NCI-H1417 (cell line): ENCODE results near the gene OXCT2.
"Not testable (repeated sequence)": the region's sequence is repeated elsewhere in the genome, so short reads cannot be mapped to it uniquely, and the experiment has no call there.

Experiments
- DNase-seq, 3 experiments: peaks; one replicate each; lab custom pipeline; 2025; lab: John Stamatoyannopoulos, UW

The OXCT2 gene

DNA sequence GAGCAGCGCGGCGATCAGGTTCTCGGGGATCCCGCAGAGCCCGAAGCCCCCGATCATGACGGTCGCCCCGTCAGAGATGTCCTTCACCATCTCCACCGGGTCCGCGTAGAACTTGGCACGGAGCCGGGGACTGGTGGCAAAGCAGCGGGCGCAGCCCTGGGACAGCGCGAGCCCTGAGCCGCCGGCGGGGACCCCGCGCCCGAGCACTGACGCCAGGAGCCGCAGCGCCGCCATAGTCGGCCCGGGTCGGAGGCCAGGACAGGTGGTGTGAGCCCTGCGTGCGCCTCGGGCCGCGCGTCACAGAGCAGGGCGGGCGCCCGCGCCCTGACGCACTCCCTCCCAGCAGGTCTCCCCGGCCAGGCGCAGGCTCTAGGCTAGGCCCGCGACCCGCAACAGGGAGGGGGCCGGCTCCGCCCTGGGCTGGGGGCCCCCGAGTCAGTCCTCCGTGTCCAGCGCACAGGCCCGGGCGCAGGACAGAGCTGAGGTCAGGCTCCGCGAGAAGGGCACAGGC, at the start of gene OXCT2:
TSS of gene OXCT2 (minus strand) at position 327 of the 511 bp plus-strand sequence. CDS start at position 234, 93 bp downstream.
- not testable (repeated sequence) for DNase-seq

DNA sequence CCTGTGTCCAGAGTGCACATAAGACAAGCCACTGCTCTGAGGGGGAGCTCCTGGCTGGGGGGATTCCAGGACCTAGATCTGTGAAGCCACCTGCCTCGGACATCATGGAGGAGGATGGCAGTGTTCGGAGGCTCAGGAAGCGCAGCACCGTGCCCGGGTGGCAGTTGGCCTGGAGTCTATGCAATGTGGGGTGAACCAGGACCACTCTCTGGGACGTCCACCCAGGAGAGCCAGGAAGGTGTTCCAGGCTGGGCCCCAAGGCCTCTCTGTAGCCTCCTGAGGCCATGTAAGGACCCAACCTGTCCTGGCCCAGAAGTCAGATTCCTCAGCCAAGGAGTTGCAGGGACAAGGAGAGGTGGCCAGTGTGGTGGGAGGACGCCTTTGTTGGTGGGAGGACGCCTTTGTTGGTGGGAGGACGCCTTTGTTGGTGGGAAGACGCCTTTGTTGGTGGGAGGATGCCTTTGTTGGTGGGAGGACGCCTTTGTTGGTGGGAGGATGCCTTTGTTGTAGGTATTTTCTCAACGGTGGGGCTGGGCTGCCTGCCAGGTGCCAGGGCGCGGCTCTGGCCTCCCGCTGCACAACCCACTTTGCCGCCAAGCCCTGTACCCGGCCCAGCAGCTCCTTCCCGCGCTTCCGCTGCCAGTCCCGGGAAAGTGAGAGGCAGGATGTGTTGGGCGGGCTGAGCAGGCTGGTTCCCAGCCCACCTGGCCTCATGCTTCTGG, 48.1 kb upstream of the OXCT2 start:
- DNase-seq = no peak

DNA sequence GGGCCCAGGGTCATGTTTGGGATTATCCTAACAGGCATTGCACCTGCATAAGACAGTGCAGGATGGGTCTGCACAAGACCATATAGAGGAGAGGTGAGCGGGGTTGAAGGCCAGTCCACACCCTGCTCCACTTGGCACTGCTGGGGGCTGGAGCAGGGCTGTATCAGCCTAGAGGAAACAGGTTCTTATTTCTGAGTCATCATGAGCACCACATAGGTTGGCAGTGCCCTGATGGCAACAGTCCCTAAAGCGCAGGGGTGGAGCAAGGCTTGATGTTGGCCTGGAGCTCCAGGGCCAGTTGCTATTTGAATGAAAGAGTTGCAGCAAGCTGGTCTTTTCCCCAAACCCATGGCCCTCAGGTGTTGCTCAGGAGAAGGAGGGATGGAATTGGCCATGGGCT, 47.3 kb upstream of the OXCT2 start:
- DNase-seq = no peak

DNA sequence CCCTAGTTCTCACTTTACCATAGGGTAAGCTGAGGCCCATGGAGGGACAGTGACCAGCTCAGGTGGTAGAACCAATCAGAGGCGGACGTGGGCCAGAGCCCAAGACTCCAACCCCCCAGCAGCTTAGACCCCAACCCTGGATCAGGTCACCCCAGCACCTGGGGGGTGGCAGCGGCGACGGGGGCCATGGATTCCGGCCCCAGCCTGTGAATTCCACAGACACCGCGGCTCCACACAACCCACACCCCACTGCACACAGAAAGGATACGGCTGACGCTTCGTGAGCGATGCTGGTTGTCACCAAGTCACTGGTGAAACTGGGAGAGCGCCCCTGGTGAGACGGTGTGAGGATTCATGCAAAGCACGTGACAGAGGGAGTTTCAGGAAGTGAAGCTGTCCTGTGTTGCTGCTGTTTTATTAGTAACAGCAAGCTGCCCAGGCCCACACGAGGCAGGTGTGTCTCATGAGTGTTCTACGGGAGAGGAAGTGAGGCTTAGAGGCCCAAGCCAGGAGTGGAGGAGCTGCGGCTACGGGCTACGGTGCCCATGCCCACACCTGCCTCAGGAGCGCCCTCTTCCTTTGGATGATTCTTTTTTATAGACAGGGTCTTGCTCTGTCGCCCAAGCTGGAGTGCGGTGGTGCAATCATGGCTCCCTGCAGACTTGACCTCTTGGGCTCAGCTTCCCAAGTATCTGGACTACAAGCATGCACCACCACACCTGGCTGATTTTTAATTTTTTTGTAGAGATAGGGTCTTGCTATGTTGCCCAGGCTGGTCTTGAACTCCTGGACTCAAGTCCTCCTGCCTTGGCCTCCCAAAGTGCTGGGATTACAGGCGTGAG, 46.2 kb upstream of the OXCT2 start:
- peak; percentile 67 to 88 (median 81) for DNase-seq

DNA sequence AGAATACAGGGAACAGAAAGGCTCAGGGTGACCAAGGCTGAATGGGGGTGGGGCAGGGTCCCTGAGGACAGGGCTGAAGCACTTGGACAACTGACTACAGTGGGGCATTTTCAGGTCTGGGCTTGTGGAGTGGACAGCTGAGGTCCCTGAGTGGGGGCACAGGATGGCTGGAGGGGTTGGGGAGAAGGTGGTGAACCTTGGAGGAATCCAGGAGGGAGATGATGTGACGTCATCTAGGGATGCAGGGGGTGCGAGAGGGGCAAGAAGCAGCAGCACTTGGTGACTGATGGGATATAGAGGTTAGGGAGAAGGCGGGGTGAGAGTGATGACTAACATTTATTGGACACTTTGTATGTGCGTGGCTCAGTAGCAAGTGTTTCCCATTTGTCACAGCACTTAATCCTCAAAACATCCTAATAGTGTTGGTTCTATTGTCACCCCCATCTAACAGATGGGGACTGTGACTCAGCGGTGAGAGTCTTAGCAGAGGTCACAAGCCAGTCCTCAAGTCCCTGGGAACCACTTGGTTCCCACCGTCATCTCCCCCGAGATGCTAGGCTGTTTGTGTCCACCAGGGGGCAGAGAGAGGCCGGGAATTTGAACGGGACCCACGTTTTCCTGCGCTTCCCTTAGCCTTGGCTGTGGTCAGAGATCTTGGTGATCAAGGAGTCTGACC, 45.4 kb upstream of the OXCT2 start:
- DNase-seq = peak; percentile 58 to 78 (median 64)

DNA sequence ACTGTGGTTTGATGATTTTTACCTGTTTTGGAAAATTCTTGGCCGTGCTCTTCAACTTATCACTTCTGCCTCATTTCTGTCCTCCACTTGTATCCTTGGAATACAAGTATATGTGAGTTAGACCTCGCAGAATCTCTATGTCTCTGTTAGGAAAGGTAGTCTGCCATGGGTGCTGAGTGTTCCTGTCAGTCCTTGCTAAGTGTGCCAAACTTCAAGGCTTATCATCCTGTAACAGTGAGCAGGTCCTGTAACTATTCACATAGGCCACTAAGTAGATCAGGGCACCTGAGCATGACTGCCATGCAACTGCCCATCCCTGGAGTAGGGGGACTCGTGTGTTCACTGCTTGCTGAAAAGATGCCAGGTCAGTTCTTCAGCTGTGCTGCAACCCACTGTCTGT, 41.8 kb upstream of the OXCT2 start:
- DNase-seq = no peak

DNA sequence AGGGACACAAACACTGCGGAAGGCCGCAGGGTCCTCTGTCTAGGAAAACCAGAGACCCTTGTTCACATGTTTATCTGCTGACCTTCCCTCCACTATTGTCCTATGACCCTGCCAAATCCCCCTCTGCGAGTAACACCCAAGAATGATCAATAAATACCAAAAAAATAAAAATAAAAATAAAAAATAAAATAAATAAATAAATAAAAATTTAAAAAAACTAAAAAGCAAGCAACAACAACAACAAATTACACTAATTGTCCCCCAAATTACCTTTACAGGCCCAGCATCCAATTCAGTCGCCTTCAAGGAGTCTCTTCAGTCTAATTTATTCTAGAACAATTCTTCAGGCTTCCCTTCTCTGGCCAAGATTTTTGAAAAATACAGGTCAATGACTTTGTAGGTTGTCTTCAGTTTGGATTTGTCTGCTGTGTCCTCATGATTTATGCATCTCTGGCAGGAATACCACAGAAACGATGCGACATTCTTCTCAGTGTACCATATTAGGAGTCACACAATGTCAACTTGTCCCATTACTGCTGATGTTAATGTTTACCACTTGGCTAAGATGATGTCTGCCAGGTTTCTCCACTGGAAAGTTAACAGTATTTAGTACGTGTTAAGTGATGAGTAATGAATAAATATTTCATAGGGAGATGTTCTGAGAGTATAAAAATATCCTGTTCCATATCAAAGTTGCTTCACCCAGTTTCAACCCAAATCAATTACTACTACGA, 37.8 kb upstream of the OXCT2 start:
- no peak for DNase-seq

DNA sequence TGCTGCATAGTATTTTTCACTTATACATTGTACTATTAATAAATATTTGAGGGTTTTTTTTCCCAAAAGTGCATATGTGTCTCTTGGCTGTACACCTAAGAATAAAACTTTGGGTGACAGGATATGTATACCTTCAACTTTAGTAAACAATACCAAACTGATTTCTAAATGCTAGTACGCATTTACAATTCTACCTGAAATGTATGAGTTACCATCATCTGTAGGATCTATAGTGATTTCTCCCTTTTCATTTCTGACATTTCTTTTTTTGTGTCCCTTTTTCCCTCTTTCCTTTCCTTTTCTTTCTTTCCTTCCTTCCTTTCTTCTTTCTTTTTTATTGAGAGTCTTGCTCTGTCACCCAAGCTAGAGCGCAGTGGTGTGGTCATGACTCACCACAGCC, 34.2 kb upstream of the OXCT2 start:
- no peak for DNase-seq

DNA sequence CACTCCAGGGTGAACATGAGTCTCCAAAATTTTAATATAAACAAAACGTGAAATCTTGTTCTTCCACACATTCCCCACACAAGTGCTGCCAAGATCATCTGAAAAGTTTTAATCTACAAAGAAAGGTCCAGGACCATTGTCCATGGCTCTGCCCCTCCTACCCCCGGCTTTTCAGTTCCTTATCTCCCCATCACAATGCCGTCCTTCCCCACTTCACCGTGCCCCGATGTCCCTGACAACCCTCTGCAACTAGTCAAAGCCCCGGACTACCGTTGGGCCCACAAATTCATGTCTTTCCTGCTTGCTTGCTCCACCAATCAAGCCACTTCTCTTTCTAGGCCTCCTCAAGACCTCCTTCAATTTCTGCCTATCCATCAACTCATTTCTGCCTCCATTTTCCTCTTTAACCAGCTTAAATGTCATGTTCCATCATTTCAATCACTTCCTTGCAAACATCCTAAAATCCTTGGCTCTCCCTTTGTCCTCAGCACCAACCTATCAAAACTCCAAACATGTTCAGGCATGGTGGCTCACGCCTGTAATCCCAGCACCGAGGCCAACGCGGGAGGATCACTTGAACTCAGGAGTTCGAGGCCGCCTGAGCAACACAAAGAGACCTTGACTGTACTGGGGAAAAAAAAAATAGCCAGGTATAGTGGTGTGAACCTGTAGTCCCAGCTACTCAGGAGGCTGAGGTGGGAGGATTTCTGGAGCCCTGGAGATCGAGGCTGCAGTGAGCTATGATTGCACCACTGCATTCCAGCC, 31.5 kb upstream of the OXCT2 start:
- DNase-seq = no peak

DNA sequence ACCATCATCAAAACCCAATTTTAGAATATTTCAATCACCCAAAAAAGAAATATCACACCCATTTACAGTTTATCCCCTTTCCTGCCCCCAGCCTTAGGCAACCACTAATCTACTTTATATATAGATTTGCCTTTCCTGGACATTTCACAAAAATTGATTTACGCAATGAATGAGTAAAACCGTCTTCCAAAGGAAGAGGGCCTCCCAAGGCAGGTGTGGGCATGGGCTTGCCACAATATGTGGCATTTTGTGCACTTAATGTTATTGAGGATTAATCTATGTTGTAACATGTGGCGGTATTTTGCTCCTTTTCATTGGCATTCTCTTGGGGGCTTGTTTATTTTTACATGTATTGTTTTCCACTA, 29.3 kb upstream of the OXCT2 start:
- DNase-seq = no peak

DNA sequence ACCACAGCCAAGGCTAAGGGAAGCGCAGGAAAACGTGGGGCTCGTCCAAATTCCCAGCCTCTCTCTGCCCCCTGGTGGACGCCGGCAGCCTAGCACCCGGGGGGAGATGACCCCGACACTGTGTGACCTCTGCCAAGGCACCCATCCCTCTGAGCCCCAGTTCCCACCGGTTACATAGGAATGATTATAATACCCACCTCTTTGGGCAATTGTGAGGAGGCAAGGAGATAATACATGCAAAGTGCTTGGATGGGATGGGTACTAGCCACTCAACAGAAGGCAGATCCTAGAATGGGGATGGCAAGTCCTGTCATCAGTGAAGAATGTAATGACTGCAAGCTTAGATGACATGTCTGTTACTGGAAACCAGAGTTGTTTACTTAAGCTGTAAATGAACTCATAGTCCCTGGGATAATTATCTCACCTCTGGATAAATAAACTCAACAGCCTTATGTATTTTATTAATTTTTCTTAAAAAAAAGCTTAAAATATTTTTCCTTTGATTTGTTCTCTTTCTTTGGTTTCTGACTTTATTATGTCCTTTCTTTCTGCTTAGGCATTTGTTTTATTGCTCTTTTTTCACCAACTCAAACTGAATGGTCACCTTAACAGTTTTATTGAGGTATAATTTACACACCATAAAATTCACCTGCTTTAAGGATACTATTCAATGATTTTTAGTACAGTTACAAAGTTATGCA, 28.8 kb upstream of the OXCT2 start:
- DNase-seq = peak; percentile 57 to 78 (median 69)

DNA sequence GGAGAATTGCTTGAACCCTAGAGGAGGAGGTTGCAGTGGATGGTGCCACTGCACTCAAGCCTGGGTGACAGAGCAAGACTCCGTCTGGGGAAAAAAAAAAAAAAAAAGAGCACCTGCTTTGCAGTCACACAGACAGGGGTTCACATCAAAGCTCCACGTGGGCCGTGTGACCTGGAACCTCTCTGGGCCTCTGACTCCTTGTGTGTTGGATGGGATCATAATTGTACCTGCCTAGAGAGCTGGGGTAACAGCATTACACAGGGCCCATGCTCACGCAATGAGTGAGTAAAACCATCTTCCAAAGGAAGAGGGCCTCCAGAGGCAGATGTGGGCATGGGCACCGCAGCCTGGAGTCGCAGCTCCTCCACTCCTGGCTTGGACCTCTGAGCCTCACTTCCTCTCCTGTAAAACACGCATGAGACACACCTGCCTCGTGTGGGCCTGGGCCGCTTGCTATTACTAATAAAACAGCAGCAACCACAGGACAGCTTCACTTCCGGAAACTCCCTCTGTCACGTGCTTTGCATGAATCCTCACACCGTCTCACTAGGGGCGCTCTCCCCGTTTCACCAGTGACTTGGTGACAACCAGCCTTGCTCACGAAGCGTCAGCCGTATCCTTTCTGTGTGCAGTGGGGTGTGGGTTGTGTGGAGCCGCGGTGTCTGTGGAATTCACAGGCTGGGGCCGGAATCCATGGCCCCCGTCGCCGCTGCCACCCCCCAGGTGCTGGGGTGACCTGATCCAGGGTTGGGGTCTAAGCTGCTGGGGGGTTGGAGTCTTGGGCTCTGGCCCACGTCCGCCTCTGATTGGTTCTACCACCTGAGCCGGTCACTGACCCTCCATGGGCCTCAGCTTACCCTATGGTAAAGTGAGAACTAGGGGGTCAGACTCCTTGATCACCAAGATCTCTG, 28.0 kb upstream of the OXCT2 start:
- peak; percentile 33 to 89 (median 74) for DNase-seq

DNA sequence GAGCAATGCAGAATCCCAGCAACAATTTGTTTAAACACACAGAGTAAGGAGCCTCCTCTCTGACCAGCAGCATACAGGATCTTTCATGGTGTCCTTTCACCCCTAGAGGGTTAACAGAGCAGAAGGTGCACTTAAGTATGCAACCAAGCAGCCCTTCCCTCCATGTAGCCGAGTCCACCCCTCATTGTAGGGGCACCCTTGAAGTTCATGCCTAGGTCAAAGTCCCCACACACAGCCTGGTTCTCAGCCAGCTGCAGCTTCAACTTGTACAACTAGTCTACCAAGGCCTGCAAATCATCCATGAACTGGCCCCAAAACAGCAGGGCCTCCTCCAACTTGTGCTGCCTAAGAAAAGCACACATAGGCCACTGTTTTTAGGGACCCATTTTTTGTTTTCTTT, 24.5 kb upstream of the OXCT2 start:
- DNase-seq = no peak

DNA sequence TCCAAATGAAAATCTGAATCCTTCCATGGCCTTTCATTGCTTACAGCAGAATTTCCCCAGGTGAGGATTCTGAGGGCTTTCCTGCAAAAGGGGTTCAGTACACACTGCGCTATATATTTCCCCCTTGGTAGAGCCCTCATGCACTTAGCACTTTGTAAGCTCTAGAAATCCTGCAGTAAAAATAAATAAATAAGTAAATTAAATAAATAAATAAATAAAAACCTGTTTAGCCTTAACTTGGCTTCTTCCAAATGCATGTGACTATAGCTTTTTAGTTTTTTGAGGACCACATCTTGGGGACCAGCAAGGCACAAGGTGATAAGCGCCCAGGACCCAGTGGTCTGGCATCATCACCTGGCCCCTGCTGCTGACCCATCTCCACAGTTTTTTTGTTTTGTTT, 20.7 kb upstream of the OXCT2 start:
- DNase-seq = no peak

DNA sequence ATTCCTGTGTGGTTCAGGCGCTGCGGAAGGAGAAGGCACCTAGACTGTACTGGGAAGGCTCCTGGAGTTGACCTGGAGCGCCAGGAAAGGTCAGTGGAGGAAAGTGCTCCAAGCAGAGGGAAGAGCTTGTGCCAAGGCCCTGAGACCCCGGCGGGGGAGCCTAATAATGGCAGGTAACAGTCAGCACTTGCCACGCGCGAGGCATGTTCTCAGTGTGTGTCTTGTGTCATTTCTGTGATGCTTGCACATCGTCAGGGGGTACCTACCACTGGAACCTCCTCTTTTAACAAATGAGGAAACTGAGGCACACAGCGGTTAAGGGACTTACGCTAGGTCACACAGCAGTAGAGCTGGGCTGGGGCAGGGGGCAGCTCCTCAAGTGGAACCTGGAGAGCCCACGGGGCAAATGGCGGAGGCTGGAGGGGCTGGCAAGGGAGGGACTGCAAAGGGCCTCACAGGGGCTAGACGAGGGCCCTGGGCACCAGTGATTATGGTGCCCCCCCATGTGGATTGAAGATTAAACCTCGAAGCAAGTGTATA, 18.5 kb upstream of the OXCT2 start:
- DNase-seq = no peak

DNA sequence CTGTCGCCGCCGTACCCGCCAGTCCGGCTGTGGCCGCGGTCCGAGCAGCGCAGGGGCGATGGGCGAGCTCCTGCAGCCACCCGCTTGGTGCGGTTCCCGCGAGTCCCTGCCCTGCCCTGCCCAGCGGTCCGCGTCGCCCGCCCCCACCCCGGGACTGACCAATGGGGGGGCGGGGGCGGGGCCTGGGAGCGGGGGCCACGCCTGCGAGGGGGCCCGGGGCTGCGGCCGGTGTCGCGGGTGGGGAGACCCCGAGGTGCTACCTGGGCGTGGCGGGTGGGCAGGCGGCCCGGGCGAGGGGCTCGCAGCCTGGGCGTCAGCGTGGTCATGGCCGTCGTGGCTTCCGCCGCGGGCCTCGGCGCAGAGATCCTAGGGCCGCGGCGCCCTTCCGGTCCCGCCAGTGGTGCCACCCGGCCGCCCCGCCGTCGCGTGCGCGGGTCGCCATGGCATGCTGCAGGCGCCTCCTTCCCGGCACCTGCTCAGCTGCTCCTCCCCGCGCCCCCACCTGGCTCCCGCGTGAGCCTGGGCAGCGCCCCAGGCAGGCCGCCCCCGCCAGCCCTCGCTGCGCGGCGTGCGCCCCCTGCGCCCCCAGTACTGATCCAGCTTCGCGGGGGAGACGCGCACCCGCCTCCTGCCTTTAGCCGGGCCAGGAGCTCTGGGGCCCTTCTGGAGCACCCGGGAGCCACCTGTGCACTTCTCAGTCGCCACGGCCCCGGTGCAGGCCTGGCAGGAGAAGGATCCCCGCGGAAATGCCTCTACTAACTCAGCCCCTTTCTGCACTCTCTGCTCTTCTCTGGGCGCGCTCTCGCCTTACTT, 17.8 kb upstream of the OXCT2 start, which contains the start of gene BMP8B:
TSS of gene BMP8B (minus strand) at position 108 of the 813 bp plus-strand sequence. CDS start 380 bp downstream, outside the sequence.
- DNase-seq = peak; percentile 44 to 90 (median 83)

DNA sequence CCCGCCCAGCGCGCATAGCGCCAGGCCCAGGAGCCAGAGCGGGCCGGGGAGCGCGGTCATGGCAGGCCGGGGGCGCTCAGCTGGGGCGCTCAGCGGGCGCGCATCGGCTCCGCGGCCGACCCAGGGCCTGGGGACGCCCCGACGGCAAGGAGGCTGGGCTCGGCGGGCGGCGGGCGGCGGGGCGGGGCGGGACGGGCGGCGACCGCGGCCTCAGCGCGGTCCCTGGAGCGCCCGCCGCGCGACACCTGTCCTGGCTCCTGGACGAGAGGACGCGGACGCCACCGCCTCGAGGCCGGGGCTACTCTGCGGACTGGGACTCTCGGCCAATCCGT, 17.2 kb upstream of the OXCT2 start:
- DNase-seq = no peak

DNA sequence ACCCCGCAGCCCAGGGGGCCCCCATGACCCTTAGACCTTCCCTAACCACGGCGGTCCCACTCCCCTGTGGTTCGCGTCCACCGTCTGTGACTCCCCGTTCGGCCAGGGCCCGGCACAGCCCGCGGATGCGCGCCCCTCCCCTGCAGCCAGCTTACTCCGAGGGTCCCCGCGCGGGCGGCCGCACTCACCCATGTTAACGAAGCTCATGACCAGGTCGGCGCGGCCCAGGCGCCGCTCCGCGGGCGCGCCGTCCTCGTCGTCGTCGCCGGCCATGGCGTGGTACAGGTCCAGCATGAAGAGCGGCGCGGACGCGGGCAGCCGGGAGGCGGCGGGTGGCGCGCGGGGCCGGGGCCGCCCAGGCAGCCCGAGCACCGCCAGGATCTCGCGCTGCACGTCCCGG, 16.8 kb upstream of the OXCT2 start:
- peak in 2 of 3 experiments; percentile 22 to 39 for DNase-seq
